ENCODE measurements around the gene OSMR.

- TF ChIP-seq CTCF (IDR thresholded peaks at IDR 0.05), result peak in 2 of 3 donors; percentile 20
- TF ChIP-seq POLR2A (IDR thresholded peaks at IDR 0.05), result no peak
Observed at GRCh38 chr5:38922199-38922598, 76.4 kb downstream of the OSMR start.

All from ovary (tissue), 3 donors.